ENCODE results near the gene ZNF500. TPM values are rescaled to one million over a fixed set of nuclear protein-coding genes. Genes with fewer than 3 reads are reported as not detected.

ZNF500 gene
- total and polyA plus RNA-seq, 10 of the 15 experiments (the other 5 are each of a cell fraction or from before 2014, with no cell fraction given): 0.99 to 13.1 (median 5.5) TPM

- POLR2A ChIA-PET: no interaction called here
- SMC1A ChIA-PET (ENCODE audit: uncharacterized antibody, unreplicated experiment): no interaction called here
- H3K9me3 ChIP-seq (replicated peaks; ENCODE audit: control insufficient read depth, insufficient read depth, low read length): no peaks in the 10 kb centered on the region
- no peaks in the 10 kb centered on the region for H3K27me3 ChIP-seq (replicated peaks in 1 of 2; ENCODE audit: control insufficient read depth in 2 of 2, insufficient read depth in 2 of 2, low read length in 1 of 2)
- no peaks in the 10 kb centered on the region for H4K20me1 ChIP-seq (ENCODE audit: control insufficient read depth, insufficient read depth)
- no peak overlapping the region for H2AFZ ChIP-seq (ENCODE audit: control insufficient read depth, low read depth, low read length)
- in situ Hi-C loops (cut with MboI) (no loop called here), intact Hi-C loops (cut with micrococcal nuclease; ENCODE audit: unreplicated experiment) (no loop called here)
- no peak overlapping the region for H3K9ac ChIP-seq (ENCODE audit: control insufficient read depth, insufficient read depth, low read length)
- no peak for FAIRE-seq
- H3K79me2 ChIP-seq (ENCODE audit: control insufficient read depth, insufficient read depth, low read length): no peaks in the 10 kb centered on the region
- no TSS peak for BruUV-seq (replicated peaks)
- WGBS (ENCODE audit: insufficient coverage, insufficient replicate concordance, low lambda C conversion rate, missing lambda C conversion rate): 45% methylated on average over 19 of the region's 22 CpGs
- H3K36me3 ChIP-seq (ENCODE audit: control insufficient read depth in 2 of 2, insufficient read depth in 2 of 2, low read length in 1 of 2): no peaks in the 10 kb centered on the region
- TF ChIP-seq E2F8 (IDR thresholded peaks at IDR 0.05; ENCODE audit: low read depth, partially characterized antibody) (no peak), NFYB (IDR thresholded peaks at IDR 0.05; ENCODE audit: insufficient read depth, low read depth, low read length) (no peak), WRNIP1 (IDR thresholded peaks at IDR 0.05; ENCODE audit: borderline replicate concordance, low read depth, low read length) (no peak), PML (IDR thresholded peaks at IDR 0.05; ENCODE audit: low read length) (no peak), BCLAF1 (IDR thresholded peaks at IDR 0.05) (no peak), PKNOX1 (IDR thresholded peaks at IDR 0.05) (no peak), HDGF (IDR thresholded peaks at IDR 0.05) (no peak)
- ATAC-seq: no peak
- peaks cover 20% of the 10 kb centered on the region for H3K4me1 ChIP-seq (ENCODE audit: control insufficient read depth, insufficient read depth, low read length)
- no peak for DNase-seq (ENCODE audit: low read depth, low spot score)
- H3K4me2 ChIP-seq (ENCODE audit: control insufficient read depth, insufficient read depth): no peak overlapping the region
- H3K27ac ChIP-seq (ENCODE audit: control insufficient read depth, insufficient read depth): no peak overlapping the region
- RAD21 ChIA-PET (ENCODE audit: unreplicated experiment): no interaction called here
- CTCF ChIA-PET: no interaction called here
- no peak overlapping the region for H3K4me3 ChIP-seq
Measured at GRCh38 chr16:4797805-4798252, 30.9 kb upstream of the ZNF500 start.
